ENCODE results near the gene DLGAP4.

GRCh38 chr20:36261389-36262105 lies 44.6 kb upstream of the DLGAP4 start:
- TF ChIP-seq, protein P1, sequence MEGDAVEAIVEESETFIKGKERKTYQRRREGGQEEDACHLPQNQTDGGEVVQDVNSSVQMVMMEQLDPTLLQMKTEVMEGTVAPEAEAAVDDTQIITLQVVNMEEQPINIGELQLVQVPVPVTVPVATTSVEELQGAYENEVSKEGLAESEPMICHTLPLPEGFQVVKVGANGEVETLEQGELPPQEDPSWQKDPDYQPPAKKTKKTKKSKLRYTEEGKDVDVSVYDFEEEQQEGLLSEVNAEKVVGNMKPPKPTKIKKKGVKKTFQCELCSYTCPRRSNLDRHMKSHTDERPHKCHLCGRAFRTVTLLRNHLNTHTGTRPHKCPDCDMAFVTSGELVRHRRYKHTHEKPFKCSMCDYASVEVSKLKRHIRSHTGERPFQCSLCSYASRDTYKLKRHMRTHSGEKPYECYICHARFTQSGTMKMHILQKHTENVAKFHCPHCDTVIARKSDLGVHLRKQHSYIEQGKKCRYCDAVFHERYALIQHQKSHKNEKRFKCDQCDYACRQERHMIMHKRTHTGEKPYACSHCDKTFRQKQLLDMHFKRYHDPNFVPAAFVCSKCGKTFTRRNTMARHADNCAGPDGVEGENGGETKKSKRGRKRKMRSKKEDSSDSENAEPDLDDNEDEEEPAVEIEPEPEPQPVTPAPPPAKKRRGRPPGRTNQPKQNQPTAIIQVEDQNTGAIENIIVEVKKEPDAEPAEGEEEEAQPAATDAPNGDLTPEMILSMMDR (IDR thresholded peaks at IDR 0.05; ENCODE audit: low read depth, low read length, poor library complexity, severe bottlenecking) = no peak
- no peak for TF ChIP-seq EZH2phosphoT487 (IDR thresholded peaks at IDR 0.05; ENCODE audit: borderline replicate concordance, low read length)

Data from DOHH2 (cell line).